ENCODE measurements around the gene PKNOX1. TPM values are rescaled to one million over a fixed set of nuclear protein-coding genes. Genes with fewer than 3 reads are reported as not detected.
"Not testable (repeated sequence)": the region's sequence is repeated elsewhere in the genome, so short reads cannot be mapped to it uniquely, and the experiment has no call there.

The PKNOX1 gene
- total and polyA plus RNA-seq, 8 donors: 4.9 to 88.7 (median 15.4) TPM

DNA sequence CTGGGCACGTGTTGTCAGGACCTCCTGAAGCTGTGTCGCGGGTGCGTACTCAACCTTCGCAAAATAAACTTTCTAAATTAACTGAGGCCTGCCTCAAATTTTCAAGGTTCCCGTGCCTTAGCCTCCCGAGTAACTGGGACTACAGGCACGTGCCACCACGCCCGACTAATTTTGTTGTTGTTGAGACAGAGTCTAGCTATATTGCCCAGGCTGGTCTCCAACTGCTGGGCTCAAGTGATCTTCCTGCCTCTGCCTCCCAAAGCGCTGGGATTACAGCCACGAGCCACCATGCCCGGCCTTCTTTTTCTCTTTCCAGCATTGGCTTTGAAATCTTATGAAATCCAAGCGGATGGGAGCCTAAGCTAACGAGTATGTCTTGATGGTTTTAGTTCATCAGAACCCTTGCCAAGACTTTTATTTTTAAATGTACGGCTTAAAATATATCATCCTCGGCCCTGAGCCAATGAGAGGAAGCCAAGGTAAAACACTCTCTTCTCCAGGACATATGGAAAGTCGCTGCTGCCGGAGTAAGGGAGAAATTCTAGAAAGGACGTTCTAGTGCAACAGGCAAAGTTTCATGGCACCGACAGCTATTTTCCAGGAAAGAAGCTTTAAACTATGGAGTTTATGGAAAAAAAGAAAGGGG lies 36.3 kb upstream of the PKNOX1 start:
- intact Hi-C loops (cut with DNase I; ENCODE audit: low total_unique reads): loop anchor here (10.0 kb wide), 1 partner anchor 47 kb away; no protein-coding TSS in a partner anchor
- H3K4me1 ChIP-seq: peaks cover 0 to 21% (median 10%) of the 10 kb centered on the region in 4 donors
- H3K27me3 ChIP-seq: no peaks in the 10 kb centered on the region
- TF ChIP-seq POLR2AphosphoS5 (IDR thresholded peaks at IDR 0.05): no peak
- no peak for TF ChIP-seq POLR2A (IDR thresholded peaks at IDR 0.05)
- TF ChIP-seq EP300 (IDR thresholded peaks at IDR 0.05): no peak
- TF ChIP-seq, protein P1, sequence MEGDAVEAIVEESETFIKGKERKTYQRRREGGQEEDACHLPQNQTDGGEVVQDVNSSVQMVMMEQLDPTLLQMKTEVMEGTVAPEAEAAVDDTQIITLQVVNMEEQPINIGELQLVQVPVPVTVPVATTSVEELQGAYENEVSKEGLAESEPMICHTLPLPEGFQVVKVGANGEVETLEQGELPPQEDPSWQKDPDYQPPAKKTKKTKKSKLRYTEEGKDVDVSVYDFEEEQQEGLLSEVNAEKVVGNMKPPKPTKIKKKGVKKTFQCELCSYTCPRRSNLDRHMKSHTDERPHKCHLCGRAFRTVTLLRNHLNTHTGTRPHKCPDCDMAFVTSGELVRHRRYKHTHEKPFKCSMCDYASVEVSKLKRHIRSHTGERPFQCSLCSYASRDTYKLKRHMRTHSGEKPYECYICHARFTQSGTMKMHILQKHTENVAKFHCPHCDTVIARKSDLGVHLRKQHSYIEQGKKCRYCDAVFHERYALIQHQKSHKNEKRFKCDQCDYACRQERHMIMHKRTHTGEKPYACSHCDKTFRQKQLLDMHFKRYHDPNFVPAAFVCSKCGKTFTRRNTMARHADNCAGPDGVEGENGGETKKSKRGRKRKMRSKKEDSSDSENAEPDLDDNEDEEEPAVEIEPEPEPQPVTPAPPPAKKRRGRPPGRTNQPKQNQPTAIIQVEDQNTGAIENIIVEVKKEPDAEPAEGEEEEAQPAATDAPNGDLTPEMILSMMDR (IDR thresholded peaks at IDR 0.05): no peak
- no peak overlapping the region for H3K27ac ChIP-seq
- WGBS, 5 donors: 83 to 93% (median 89%) methylated on average over 21 of the region's 21 CpGs
- H3K9me3 ChIP-seq: no peaks in the 10 kb centered on the region
- peak in 1 of 2 donors; percentile 47 for DNase-seq
- H3K4me3 ChIP-seq: no peak overlapping the region
- no peaks in the 10 kb centered on the region for H3K36me3 ChIP-seq

DNA sequence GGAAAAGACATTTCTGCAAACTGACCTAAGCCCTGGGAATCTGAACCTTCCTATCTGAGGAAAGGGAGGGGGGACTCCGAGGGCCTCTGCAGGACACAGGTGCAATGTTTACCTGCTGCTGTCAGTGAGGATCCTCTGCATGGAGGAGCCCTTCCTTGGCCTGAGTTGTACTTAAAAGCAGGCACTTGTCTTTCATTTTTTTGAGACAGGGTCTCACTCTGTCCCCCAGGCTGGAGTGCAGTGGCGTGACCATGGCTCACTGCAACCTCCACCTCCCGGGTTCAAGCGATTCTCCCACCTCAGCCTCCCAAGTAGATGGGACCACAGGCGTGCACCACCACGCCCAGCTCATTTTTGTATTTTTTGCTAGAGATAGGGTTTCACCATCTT lies 35.8 kb upstream of the PKNOX1 start:
- H3K27me3 ChIP-seq, DNase-seq, H3K9me3 ChIP-seq, H3K4me3 ChIP-seq, H3K27ac ChIP-seq, H3K36me3 ChIP-seq: not testable (repeated sequence)
- peaks cover 0 to 19% (median 8%) of the 10 kb centered on the region in 4 donors for H3K4me1 ChIP-seq
- intact Hi-C loops (cut with DNase I; ENCODE audit: low total_unique reads): loop anchor here (10.0 kb wide), 1 partner anchor 46 kb away; no protein-coding TSS in a partner anchor
- 90 to 93% (median 90%) methylated on average over 6 of the region's 6 CpGs for WGBS, 5 donors

DNA sequence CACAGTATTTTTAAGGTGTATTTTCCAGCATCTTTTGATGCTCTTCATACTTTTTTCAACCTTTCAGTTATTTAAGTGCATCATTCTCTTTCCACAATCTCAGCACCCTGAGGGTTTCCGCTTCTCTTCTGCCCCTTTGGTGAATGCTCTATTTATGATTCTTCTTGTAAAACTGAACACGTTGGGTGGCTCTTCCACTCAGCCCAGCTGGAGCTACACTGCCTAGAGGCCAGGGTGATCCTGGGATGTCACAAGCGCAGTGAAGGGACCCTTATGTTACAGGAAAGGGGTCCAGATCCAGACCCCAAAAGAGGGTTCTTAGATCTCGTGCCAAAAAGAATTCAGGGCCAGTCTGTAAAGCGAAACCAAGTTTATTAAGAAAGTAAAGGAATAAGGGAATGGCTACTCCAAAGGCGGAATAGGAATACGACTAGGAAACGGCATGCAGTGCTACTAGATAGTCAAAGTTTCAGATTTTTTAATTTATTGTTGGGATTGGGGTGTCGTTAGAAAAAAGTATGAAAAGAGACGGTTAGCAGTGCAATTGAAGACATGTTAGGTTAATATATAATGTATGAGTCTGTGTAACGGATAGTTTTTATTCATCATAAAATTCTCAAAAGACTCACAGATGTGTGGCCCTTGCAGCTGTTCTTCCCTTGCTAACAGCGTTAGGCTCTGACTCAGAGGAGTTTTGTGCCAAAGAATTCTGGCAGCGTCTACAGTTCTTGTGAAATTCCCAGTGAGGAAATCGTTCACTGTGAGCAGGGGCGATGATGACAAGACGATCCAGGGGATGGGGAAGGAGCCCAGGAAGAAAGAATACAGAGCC lies 34.6 kb upstream of the PKNOX1 start:
- Histone ChIP-seq H3K27ac (peak overlapping the region in 3 of 5 donors; percentile 65 to 76 (median 75)), H3K36me3 (no peaks in the 10 kb centered on the region), H3K9me3 (no peaks in the 10 kb centered on the region), H3K4me3 (no peak overlapping the region), H3K27me3 (no peaks in the 10 kb centered on the region), H3K4me1 (peaks cover 0 to 12% (median 5%) of the 10 kb centered on the region in 4 donors)
- intact Hi-C loops (cut with DNase I; ENCODE audit: low total_unique reads): loop anchor here (10.0 kb wide), 1 partner anchor 45 kb away; no protein-coding TSS in a partner anchor
- 44 to 64% (median 51%) methylated on average over 16 of the region's 16 CpGs for WGBS, 5 donors
- TF ChIP-seq EP300 (IDR thresholded peaks at IDR 0.05) (no peak), POLR2AphosphoS5 (IDR thresholded peaks at IDR 0.05) (peak; percentile 49 to 74 (median 59))
- peak; percentile 73 to 94 for DNase-seq

DNA sequence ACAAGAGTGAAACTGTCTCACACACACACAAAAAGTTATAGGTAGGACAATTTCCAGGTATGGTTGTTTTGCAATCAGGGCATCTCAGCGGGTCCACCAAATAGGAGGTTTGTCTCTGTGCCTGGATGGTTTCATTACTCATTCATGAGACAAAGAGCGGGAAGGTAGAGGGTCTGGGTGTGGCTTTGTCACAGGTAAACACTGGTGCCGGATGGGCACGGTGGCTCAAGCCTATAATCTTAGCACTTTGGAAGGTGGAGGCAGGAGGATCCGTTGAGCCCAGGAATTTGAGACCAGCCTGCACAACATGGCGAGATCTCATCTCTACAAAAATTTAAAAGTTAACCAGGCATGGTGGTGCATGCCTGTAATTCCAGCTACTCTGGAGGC lies 32.7 kb upstream of the PKNOX1 start:
- H3K4me3 ChIP-seq: no peak overlapping the region
- WGBS, 5 donors: 75 to 86% (median 82%) methylated on average over 6 of the region's 6 CpGs

DNA sequence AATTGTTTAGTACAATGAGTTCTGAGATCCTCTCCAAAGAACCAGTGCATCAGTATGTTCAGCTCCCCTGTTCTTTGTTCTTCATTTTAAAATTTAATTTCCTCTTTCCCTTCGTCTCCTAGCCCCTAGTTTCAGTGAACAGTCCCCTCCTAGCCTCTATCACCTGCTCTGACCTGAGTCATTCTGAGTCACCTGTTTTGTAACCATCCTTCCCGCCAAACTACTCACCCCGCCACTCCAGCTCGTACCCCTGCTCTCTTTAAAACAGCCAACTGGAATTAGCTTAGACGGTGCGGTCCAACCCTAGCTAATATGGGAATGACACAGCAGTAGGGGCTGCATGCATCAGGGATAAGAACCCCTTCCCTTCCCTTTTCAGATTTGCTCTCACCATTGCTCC lies 32.1 kb upstream of the PKNOX1 start:
- H3K27me3 ChIP-seq: no peaks in the 10 kb centered on the region
- H3K4me1 ChIP-seq: peaks cover 0 to 12% (median 5%) of the 10 kb centered on the region in 4 donors
- no peak overlapping the region for H3K4me3 ChIP-seq
- DNase-seq: no peak
- H3K9me3 ChIP-seq: no peaks in the 10 kb centered on the region
- TF ChIP-seq EP300 (IDR thresholded peaks at IDR 0.05) (no peak), POLR2AphosphoS5 (IDR thresholded peaks at IDR 0.05) (no peak), POLR2A (IDR thresholded peaks at IDR 0.05) (no peak)
- TF ChIP-seq, protein P1 (IDR thresholded peaks at IDR 0.05): no peak
- H3K36me3 ChIP-seq: no peaks in the 10 kb centered on the region
- intact Hi-C loops (cut with DNase I; ENCODE audit: low total_unique reads): no loop called here
- H3K27ac ChIP-seq: no peak overlapping the region
- 67 to 75% (median 72%) methylated on average over 6 of the region's 6 CpGs for WGBS, 5 donors

More for the DNA sequence above, 32.7 kb upstream of the PKNOX1 start:
- Histone ChIP-seq H3K27ac (no peak overlapping the region), H3K36me3 (no peaks in the 10 kb centered on the region), H3K9me3 (no peaks in the 10 kb centered on the region), H3K27me3 (no peaks in the 10 kb centered on the region), H3K4me1 (peaks cover 0 to 12% (median 5%) of the 10 kb centered on the region in 4 donors)
- intact Hi-C loops (cut with DNase I; ENCODE audit: low total_unique reads): no loop called here
- DNase-seq: no peak
- TF ChIP-seq POLR2AphosphoS5 (IDR thresholded peaks at IDR 0.05) (no peak), EP300 (IDR thresholded peaks at IDR 0.05) (no peak), POLR2A (IDR thresholded peaks at IDR 0.05) (no peak)
- TF ChIP-seq, protein P1 (IDR thresholded peaks at IDR 0.05): no peak

DNA sequence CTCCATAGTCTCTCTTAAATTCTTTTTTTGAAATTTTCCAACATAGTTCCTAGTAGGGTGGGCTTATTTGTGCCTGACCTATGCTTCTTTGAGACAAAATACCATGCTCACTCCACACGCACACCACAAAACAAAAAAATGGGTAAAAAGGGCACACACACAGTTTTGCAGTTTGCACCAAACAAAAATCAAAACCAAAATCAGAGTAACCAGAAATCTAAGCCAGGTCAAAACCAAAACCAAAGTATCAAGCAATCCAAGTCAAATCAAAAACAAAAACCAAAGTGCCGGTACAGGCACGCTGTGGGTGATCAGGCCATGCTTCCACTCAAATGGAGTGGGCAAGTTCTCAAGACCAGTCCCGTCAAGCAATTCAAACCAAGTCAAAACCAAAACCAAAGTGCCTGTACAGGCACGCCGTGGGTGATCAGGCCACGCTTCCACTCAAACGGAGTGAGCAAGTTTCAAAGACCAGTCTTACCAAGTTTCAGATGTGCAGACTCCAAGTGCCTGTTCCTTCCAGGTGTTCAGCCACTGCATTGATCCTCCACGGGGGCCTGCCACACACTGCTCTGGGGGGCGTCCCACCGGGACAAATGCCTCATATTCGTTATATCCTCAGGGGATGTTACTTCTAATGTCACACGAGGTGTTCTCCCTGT lies 25.1 kb upstream of the PKNOX1 start:
- H3K4me3 ChIP-seq; DNase-seq; intact Hi-C loops (cut with DNase I; ENCODE audit: low total_unique reads); H3K36me3 ChIP-seq; H3K27me3 ChIP-seq; H3K9me3 ChIP-seq; H3K27ac ChIP-seq; H3K4me1 ChIP-seq: not testable (repeated sequence)
- WGBS, 5 donors: 75 to 91% (median 87%) methylated on average over 13 of the region's 13 CpGs

DNA sequence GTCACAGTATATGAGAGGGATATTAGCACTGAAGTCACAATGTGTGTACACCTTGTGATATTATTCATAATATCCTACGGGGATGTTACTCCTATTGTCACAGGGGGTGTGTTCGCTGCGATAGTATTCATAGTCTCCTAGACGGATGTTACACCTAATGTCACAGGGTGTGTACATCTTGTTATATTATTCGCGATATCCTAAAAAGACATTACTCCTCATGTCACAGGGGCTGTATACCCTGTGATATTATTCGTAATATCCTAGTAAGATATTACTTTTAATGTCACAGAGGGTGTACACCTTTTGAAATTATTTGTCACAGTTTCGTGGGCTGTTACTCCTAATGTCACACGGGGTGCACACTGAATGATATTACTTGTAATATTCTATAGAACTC lies 23.2 kb upstream of the PKNOX1 start:
- WGBS, 5 donors: 94 to 98% (median 96%) methylated on average over 9 of the region's 9 CpGs
- H3K4me3 ChIP-seq; H3K27ac ChIP-seq; H3K36me3 ChIP-seq; intact Hi-C loops (cut with DNase I; ENCODE audit: low total_unique reads); H3K9me3 ChIP-seq; DNase-seq; H3K4me1 ChIP-seq; H3K27me3 ChIP-seq: not testable (repeated sequence)
